Endometrial microvascular endothelial cells (primary cell): ENCODE data around the gene B9D2. TPM values are rescaled to one million over a fixed set of nuclear protein-coding genes. Genes with fewer than 3 reads are reported as not detected.

Experiments used
- in situ Hi-C: cut with HindIII; loops from 2 replicates; pipeline ENCODE4 v1.10.0; 2017; ENCODE audit warnings: low sequenced_read_pairs, low pct_unique_long_range_greater_than_20kb; ENCODE audit errors: inconsistent ontology term
- total RNA-seq: library from RNA; depleted of rRNA; stranded (reverse); fragments of >200 nt; gene quantifications from one replicate; pipeline ENCODE4 v1.2.3, GENCODE V29; 2015; ENCODE audit errors: inconsistent ontology term

B9D2 gene
- 11.5 TPM for total RNA-seq

DNA sequence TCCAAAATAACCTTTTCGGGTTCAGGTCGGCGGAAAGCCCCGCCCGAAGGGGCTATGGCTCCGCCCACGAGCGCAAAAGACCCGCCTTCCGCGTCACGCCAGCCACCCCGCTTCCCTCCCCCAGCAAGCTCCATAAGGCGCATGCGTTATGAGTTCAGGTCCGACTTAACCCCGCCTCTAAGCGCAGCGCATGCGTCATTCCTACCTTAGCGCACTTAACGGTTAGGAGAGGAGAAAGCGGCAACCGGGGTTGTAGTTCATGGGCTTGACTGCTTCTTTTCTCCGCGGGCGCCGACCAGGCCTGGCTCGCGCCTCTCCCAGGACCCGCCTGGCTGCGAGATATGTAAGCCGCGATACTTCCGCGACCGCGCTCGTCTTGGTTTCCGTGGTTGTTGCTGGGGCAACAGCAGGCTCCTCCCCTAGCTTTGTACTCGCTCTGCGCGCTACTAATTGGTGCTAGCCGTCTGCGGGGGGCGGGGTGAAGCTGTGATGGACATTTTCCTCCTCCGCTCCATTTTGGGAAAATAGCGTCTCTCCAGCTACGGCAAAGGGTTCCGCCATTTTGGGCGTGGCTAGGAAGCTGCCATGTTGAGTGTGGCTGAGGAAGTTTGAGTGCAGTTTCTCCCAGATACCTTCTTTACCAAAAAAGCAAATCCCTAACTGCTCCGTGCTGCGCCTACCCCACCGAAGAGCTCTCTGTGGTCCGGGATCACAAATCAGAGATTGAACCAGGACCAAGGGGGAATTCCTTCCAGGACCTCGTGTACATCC, at the start of gene B9D2:
TSS of gene B9D2 (minus strand) at position 397 of the 771 bp plus-strand sequence. CDS start 630 bp downstream, outside the sequence.
- in situ Hi-C loops, result no loop called here

GRCh38 chr19:41412953-41413352, 49.0 kb upstream of the B9D2 start:
- in situ Hi-C loops, result loop anchor here (25.0 kb wide), 1 partner anchor 149 kb away; no protein-coding TSS in a partner anchor

DNA sequence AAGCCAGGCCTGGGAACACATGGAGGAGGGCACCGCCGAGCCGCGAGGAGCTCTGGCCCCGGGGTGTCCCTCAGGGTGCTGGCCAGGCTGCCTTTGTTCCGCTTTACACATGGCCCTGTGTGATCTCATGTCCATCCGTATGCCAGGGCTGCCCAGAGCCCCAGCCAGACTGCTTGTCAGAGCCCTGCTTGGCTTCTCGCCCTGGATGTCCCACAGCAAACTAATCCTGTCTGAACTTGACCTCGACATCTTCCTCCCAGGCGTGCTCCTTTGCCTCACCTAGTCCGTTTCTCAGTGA, 48.0 kb upstream of the B9D2 start:
- in situ Hi-C loops, result loop anchor here (25.0 kb wide), 1 partner anchor 150 kb away; no protein-coding TSS in a partner anchor

DNA sequence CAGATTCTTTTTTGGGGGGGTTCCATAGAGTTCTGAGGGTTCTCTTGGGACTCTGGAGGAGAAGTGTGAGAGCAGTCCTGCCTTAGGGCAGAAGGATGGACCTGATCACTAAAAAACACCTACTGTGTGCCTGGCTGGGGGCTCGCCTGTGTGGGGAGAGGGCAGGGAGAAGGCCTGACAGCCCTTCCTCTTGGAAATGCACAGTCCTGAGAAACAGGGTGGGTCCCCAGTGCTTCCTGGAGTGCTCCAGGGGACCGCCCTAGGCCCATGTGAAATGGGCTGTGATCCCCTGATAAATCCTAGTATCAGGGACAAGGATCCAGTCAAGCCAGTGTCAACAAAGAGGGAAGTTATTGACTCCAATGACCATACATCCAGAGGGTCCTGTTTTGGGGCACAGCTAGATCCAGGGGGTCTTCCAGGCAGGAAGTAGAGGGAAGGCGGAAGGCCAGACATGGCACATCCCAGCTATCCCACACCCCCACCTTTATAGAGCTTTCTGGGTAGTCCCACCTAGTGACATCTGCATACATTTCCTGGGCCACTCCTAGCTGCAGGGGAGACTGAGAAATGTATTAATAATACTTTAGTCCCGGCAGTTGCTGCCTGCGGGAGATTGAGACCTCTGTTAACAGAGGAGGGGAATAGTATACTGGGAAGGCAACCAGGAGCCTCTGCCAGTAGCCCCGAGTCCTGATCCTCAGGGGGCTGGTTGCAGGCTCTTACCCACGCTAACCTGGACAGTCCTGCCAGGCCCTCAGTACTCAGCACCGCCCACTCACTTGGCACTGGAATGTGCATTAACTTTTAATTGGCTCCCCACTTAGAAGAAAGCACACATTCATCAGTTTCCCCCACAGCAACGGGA, 47.4 kb upstream of the B9D2 start:
- in situ Hi-C loops, result loop anchor here (25.0 kb wide), 1 partner anchor 151 kb away; no protein-coding TSS in a partner anchor

DNA sequence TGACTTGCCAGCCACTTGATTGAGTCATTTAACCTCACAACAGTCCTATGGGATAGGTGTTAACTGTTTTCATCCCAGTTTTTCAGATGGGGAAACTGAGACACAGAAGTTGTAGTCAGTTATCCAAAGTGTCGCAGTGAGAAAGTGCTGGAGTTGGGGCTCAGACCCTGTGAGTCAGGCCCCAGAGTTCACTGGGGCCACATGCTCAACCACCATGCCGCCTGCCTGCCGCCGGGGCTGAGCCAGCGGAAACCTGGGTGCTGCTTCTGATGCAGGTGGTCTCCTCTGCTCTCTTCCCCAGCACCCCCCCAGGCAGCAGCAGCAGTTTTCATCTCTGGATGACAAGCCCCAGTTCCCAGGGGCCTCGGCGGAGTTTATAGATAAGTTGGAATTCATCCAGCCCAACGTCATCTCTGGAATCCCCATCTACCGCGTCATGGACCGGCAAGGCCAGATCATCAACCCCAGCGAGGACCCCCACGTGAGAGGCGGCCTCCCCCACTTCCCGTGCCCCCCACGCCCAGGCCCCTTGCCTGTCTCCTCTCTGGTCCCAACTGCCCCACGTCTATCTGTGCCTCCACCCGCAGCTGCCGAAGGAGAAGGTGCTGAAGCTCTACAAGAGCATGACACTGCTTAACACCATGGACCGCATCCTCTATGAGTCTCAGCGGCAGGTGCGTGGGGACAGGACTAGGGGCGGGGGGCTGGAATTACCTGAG, 46.5 kb upstream of the B9D2 start:
- in situ Hi-C loops, result loop anchor here (25.0 kb wide), 1 partner anchor 152 kb away; no protein-coding TSS in a partner anchor

DNA sequence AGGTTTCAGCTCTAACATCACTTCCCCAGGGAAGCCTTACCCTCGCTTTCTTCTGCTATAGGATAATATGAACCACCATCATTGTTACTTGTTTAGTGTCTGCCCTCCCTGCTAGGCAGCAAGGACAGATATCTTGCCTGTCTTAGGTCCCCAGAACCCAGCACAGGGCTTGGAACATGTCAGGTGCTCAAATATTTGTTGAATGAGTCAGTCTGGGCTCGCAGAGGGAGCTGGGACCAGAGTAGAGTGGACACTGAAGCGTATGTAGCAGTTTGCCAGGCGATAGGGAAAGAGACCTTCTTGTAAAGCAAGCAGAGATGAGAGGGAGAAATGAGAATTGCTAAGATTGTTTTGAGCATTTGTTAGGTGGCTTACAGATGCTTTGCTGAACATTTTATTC, 45.3 kb upstream of the B9D2 start:
- in situ Hi-C loops, result loop anchor here (25.0 kb wide), 1 partner anchor 153 kb away; no protein-coding TSS in a partner anchor

GRCh38 chr19:41408846-41409245, 44.9 kb upstream of the B9D2 start:
- in situ Hi-C loops, result loop anchor here (25.0 kb wide), 1 partner anchor 153 kb away; no protein-coding TSS in a partner anchor

- in situ Hi-C loops, result loop anchor here (25.0 kb wide), 1 partner anchor 154 kb away; no protein-coding TSS in a partner anchor
These were observed 44.3 kb upstream of the B9D2 start for GRCh38 chr19:41408256-41408655.

DNA sequence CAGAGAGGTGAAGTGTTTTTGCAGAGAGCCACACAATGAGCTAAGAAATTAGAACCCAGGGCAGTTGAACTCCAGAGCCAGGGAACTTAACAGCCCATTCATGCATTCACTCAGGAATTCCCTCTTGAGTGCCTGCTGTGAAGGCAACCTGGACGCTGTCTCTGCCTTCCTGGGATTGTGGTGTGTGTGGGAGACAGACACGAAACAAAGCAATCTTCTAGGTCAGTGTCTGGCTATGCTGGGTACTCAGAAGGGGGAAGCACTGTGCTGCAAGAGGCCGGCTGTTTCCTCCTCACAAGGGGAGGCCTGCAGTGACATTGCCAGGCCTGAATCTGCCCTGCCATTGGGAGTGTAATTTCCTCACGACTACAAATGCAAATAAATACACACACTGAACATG, 43.3 kb upstream of the B9D2 start:
- in situ Hi-C loops, result loop anchor here (25.0 kb wide), 1 partner anchor 155 kb away; no protein-coding TSS in a partner anchor

DNA sequence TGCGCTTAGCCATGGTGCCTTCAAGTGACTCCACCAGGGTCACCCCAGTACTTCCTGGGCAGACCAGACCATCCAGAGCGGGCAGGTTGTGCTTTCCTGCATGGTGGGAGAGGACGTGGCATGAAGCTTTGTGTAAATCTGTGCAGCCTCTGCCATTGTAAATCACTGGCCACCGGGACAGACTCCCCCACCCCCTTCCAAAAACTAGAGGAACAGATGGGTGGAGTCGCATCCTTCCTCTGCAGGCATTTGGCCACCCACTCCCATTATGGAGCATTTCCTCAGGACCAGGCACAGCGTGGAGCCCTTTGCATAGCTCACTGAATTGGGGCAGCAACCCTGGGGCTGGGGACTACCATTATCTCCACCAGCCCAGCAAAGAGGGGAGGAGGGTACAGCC, 41.8 kb upstream of the B9D2 start:
- in situ Hi-C loops, result loop anchor here (25.0 kb wide), 1 partner anchor 157 kb away; no protein-coding TSS in a partner anchor

- in situ Hi-C loops, result loop anchor here (25.0 kb wide), 1 partner anchor 159 kb away; no protein-coding TSS in a partner anchor
These were observed 39.4 kb upstream of the B9D2 start for GRCh38 chr19:41403181-41403970.

DNA sequence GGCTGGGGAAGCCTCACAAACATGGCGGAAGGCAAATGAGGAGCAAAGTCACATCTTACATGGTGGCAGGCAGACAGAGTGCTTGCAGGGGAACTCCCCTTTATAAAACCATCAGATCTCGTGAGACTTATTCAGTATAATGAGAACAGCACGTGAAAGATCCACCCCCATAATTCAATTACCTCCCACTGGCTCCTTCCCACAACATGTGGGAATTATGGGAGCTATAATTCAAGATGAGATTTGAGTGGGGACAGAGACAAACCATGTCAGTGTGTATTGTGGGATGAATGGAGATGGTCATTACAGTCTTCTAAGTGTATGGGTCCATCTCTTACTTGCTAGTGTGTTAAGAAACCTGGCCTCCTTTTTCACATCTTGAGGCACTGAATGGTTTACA, 38.1 kb upstream of the B9D2 start:
- in situ Hi-C loops, result loop anchor here (25.0 kb wide), 1 partner anchor 160 kb away; no protein-coding TSS in a partner anchor

GRCh38 chr19:41401483-41401882, 37.5 kb upstream of the B9D2 start:
- in situ Hi-C loops, result loop anchor here (25.0 kb wide), 1 partner anchor 161 kb away; no protein-coding TSS in a partner anchor

GRCh38 chr19:41399525-41399924, 35.6 kb upstream of the B9D2 start:
- in situ Hi-C loops, result no loop called here

DNA sequence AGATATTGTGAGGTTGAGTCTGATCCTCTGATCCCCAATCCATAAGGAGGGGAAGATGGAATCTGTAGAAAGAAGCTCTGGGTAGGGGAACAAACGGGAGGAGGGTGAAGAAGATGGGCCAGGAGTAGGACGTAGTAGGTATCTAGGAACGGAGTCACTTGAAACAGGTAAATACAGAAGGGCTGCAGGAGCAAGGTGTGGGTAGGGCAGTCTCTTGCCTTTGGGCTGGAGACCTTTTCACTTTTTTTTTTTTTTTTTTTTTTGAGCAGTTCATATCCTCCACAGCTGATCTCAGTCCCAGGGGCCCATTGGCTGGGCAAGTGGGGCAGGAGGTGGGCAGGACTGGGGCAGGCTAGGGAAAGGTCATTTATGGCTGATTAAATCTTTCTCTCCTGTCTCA, 35.1 kb upstream of the B9D2 start:
- in situ Hi-C loops, result no loop called here

DNA sequence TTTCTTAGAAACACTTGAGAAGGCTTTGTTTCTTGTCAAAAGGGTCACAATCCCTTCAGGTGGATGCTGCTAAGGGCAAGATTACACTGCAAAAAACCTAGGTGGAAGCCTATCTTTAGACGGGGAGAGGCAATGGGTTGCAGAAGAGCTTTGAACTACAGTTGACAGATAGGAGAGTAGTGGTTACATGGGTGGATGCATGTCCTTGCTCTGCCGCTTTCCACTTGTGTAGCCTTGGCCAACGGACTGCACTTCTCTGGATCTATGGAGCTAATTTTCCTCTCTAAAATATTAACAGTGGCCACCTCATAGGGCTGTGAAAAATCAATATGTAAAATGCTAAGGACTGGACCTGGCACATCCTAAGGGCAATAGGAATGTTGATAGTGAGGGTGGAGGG, 34.6 kb upstream of the B9D2 start:
- in situ Hi-C loops, result no loop called here

DNA sequence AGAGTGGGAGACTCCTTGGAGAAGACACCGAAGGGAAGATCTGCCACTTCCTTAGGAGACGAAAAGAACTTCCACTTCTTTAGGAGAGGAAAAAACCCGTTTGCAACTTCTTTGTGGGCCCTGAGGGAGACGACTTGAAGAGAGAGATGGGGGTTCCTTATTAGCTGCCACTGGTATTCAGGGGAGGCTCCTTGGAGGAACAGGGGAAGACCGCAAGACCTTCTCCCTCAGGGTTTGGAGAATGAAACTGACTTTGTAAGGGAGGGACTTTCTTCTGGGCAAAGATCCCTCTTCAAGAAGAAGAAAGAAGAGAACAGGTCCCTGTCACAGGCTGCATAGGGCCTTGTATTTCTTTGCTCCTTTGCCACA, 34.1 kb upstream of the B9D2 start:
- in situ Hi-C loops, result no loop called here
